ENCODE data around the gene BARX2.

- TF ChIP-seq CTCF (IDR thresholded peaks at IDR 0.05), result no peak
- TF ChIP-seq EP300 (IDR thresholded peaks at IDR 0.05), result no peak
Observed at GRCh38 chr11:129445226-129445625, 69.6 kb downstream of the BARX2 start.
